Measurements from ENCODE around the gene NEGR1.

DNA sequence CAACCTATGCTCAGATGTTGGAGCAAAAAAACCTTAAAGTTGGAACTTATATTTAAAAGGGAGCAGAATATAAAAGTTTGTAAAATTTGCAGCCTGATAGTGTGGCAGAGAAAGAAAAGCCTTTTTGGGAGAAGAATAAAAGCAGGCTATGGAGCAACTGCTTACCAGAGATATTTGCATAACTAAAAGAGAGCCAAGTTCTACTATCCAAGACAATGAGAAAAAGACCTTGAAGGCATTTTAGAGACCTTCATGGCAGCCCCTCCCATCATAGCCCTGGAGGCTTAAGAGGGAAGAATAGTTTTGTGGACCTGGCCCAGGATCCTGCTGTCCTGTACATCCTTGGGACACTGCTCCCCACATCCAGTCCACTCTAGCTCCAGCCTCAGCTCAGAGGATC lies 889.0 kb downstream of the NEGR1 start:
- TF ChIP-seq, protein P1, sequence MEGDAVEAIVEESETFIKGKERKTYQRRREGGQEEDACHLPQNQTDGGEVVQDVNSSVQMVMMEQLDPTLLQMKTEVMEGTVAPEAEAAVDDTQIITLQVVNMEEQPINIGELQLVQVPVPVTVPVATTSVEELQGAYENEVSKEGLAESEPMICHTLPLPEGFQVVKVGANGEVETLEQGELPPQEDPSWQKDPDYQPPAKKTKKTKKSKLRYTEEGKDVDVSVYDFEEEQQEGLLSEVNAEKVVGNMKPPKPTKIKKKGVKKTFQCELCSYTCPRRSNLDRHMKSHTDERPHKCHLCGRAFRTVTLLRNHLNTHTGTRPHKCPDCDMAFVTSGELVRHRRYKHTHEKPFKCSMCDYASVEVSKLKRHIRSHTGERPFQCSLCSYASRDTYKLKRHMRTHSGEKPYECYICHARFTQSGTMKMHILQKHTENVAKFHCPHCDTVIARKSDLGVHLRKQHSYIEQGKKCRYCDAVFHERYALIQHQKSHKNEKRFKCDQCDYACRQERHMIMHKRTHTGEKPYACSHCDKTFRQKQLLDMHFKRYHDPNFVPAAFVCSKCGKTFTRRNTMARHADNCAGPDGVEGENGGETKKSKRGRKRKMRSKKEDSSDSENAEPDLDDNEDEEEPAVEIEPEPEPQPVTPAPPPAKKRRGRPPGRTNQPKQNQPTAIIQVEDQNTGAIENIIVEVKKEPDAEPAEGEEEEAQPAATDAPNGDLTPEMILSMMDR (IDR thresholded peaks at IDR 0.05; ENCODE audit: low read depth, low read length): no peak
- TF ChIP-seq EZH2phosphoT487 (IDR thresholded peaks at IDR 0.05; ENCODE audit: low read depth): no peak
